HUES48 (cell line): ENCODE data around the gene RCC1.
A peak's percentile ranks its signal among the peaks of the same experiment; 100 is the strongest.
"Not testable (repeated sequence)": the region's sequence is repeated elsewhere in the genome, so short reads cannot be mapped to it uniquely, and the experiment has no call there.

Source experiments
- H3K27ac ChIP-seq: one replicate; pipeline ENCODE4 v1.7.0; 2013; ENCODE audit warnings: low read depth, low read length, inconsistent platforms
- H3K27me3 ChIP-seq: 2 replicates; pipeline ENCODE4 v1.6.1; 2013; ENCODE audit warnings: mild to moderate bottlenecking, low read length; ENCODE audit not compliant: control insufficient read depth, insufficient read depth
- H3K36me3 ChIP-seq: 2 replicates; pipeline ENCODE4 v1.6.1; 2013; ENCODE audit warnings: low read length; ENCODE audit not compliant: control insufficient read depth, insufficient read depth
- H3K4me1 ChIP-seq: 2 replicates; pipeline ENCODE4 v1.6.1; 2013; ENCODE audit warnings: mild to moderate bottlenecking, low read length; ENCODE audit not compliant: control insufficient read depth, insufficient read depth
- H3K4me3 ChIP-seq: 2 replicates; pipeline ENCODE4 v1.5.1; 2013; ENCODE audit warnings: mild to moderate bottlenecking, low read depth, low read length
- H3K9ac ChIP-seq: 2 replicates; pipeline ENCODE4 v1.6.1; 2013; ENCODE audit warnings: mild to moderate bottlenecking, low read depth, low read length, moderate library complexity
- H3K9me3 ChIP-seq: 2 replicates; pipeline ENCODE4 v1.6.1; 2013; ENCODE audit warnings: low read length; ENCODE audit not compliant: control insufficient read depth, insufficient read depth

RCC1 gene

GRCh38 chr1:28577738-28578536, 72.1 kb downstream of the RCC1 start:
- Histone ChIP-seq H3K27me3 (no peaks in the 10 kb centered on the region), H3K9ac (no peak overlapping the region), H3K27ac (peak overlapping the region; percentile 48), H3K4me1 (peaks cover 7% of the 10 kb centered on the region; the same call in 1 of the 2 replicates), H3K4me3 (no peak overlapping the region), H3K36me3 (peaks cover 64% of the 10 kb centered on the region), H3K9me3 (no peaks in the 10 kb centered on the region)

DNA sequence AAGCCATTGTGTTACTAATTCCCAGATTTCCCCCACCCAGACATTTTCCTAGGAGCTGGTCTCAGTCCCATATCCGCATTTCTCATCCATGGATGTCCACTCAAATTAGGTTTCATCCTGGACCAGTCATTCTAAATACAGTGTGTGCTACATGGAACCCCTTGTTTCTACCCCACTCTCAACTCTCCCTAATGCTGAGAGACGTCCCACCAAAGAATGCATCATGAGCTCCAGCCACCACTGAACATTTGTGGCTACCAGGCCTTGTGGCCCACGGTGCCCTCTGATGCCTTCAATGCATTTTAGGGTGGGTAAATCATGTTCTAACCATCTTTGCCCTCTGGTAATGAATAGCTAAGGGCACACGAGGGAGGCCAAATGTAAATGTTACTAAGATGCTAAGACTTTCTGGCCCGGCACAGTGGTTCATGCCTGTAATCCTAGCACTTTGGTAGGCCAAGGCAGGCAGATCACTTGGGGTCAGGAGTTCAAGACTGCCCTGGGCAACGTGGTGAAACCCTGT, 72.9 kb downstream of the RCC1 start:
- Histone ChIP-seq H3K4me3 (no peak overlapping the region), H3K9me3 (no peaks in the 10 kb centered on the region), H3K9ac (no peak overlapping the region), H3K36me3 (peaks cover 58% of the 10 kb centered on the region), H3K27me3 (no peaks in the 10 kb centered on the region), H3K27ac (peak overlapping the region; percentile 64), H3K4me1 (peaks cover 7% of the 10 kb centered on the region; the same call in 1 of the 2 replicates)

DNA sequence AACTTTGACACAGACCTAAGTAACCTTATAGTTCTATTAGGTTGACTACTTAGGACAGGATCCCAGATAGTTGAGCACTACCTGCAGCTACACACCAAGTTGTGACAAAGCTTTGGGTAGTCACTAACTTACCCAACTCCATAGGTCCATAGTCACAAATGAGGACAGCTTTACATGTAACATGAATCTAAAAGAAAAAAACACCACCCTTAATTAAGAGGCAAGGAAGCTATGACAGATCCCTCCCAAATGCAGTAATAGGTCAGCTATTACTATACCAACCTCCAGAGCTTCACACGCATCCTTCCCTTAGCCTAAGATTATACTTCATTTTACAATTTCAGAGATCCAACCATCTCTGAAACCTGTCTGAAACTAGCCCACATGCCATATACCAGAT, 73.6 kb downstream of the RCC1 start:
- Histone ChIP-seq H3K27ac (no peak overlapping the region), H3K4me1 (peaks cover 7% of the 10 kb centered on the region; the same call in 1 of the 2 replicates), H3K9ac (no peak overlapping the region), H3K36me3 (peaks cover 52% of the 10 kb centered on the region), H3K4me3 (peak overlapping the region; percentile 94), H3K27me3 (no peaks in the 10 kb centered on the region), H3K9me3 (no peaks in the 10 kb centered on the region)

DNA sequence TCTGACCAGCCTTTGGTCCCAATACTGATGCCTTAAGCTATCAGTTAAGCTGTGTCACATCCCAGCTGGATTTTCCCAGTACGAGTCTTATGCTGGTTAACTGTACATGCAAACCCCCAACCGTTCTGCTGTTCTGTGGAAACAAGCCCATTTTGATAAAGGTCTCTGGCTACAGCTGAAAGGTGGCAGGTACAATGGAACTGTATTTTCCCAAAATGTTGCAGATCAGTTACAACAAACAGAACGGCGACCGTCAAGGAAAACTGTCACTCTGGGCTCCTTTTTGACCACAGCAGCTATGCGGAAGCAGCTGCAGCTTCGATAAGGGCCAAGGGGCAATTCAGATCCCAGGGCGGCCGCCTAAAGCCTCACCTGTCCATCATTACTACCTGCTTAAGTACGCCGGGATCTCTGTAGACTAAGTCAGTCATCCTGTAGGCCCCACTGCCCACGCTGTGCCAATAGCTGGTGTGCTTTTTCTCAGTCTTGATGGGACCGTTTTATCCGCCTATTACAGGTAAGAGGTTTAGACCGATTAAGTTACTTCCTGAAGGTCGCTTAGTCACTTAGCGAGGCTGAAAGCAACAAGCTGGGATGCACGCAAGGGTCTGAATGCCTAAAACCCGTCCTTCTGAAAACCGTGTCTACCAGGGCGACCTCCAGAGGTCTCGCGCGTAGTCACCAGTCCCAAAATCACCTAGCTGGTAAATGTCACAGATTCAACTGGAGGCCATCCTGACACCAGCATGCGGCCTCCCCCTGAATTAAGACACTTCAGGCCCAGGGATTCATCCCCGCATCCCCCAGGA, 75.1 kb downstream of the RCC1 start:
- Histone ChIP-seq H3K4me3 (peak overlapping the region; percentile 94), H3K4me1 (peaks cover 7% of the 10 kb centered on the region; the same call in 1 of the 2 replicates), H3K27me3 (no peaks in the 10 kb centered on the region), H3K36me3 (peaks cover 44% of the 10 kb centered on the region), H3K9ac (peak overlapping the region; percentile 90), H3K9me3 (no peaks in the 10 kb centered on the region), H3K27ac (peak overlapping the region; percentile 92)

DNA sequence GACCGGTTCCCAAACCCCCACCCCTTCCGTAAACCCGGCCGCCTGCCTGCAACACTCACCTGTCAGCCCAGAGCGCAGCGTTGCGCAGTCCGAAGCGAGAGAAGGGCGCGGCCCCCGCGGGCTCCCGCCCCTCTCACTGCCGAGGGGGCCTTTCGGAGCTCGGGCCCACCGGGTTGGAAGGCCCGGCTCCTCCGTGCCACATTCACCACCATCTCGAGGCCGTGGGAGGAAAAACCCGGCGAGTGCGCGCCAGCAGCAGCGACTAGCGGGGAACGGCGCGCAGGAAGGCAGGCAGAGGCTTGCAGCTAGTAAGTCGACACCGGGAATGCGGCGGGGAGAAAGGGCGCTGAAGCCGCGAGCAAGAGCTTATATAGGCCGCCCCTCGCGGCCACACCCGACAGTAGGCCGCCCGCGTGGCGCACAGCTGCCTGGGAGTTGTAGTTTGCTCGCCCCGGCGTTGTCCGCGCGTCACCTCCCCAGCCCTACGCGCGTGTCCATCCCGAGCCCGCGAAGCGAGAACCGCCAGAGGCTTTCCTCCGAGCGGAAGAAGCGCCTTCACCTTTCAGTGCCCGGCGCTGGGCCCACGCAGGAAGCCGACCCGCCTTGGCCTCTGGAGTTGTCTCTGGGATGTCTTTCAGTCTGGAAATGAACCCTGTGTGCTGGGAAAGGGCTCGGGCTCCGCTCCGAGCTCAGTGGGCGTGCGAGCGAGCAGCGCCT, 75.8 kb downstream of the RCC1 start:
- H3K4me3 ChIP-seq: peak overlapping the region; percentile 94
- H3K9me3 ChIP-seq: no peaks in the 10 kb centered on the region
- H3K9ac ChIP-seq: peak overlapping the region; percentile 90
- no peaks in the 10 kb centered on the region for H3K27me3 ChIP-seq
- H3K27ac ChIP-seq: peak overlapping the region; percentile 92
- H3K36me3 ChIP-seq: peaks cover 44% of the 10 kb centered on the region
- peaks cover 7% of the 10 kb centered on the region; the same call in 1 of the 2 replicates for H3K4me1 ChIP-seq

DNA sequence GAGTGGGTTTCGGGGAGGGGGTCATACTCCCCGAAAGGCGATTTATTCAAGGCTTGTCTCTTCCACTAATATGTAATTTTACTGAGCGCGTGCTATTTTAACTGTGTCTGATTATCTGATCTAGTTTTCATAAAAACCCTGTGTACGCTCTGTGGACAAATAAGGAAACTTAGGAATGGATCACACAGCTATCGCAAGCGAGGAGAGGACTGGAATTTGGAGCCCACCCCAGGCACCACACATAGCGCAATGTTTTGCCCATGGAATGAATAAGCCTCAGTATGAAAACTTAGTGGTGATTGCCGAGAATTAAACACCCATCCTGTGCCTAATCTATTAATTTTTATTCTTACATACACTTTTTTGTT, 76.4 kb downstream of the RCC1 start:
- peaks cover 38% of the 10 kb centered on the region for H3K36me3 ChIP-seq
- H3K9me3 ChIP-seq: no peaks in the 10 kb centered on the region
- peak overlapping the region; percentile 92 for H3K27ac ChIP-seq
- no peaks in the 10 kb centered on the region for H3K27me3 ChIP-seq
- peak overlapping the region; percentile 94 for H3K4me3 ChIP-seq
- H3K9ac ChIP-seq: peak overlapping the region; percentile 81
- H3K4me1 ChIP-seq: peaks cover 7% of the 10 kb centered on the region; the same call in 1 of the 2 replicates

DNA sequence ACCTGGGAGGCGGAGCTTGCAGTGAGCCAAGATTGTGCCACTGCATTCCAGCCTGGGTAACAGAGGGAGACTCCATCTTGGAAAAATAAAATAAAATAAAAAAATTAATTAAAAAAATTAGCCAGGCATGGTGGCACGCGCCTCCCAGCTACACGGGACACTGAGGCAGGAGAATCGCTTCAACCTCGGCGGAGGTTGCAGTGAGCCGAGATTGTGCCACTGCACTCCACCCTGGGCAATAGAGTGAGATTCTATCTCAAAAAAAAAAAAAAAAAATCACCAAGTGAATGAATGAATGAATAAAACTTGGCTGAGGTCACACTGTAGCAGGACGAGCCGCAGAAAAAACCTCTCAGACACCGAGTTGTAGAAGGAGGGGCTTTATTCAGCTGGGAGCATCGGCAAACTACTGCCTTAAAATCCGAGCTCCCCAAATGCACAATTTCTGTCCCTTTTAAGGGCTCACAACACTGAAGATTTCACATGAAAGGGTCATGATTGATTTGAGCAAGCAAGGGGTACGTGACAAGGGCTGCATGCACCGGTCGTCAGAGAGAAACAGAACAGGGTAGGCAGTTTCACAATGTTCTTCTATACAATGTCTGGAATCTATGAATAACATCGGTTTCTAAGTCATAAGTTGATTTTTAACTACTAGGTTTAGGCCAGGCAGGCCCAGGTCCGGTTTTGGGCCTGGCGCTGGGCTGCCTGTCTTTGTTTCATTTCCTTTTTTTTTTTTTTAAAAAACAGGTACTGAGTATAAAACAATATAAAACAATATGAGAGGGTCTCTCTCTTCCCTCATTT, 80.9 kb downstream of the RCC1 start:
- H3K4me1 ChIP-seq: not testable (repeated sequence)

More for the DNA sequence above, 80.9 kb downstream of the RCC1 start:
- H3K9ac ChIP-seq, H3K27ac ChIP-seq, H3K36me3 ChIP-seq, H3K4me3 ChIP-seq, H3K27me3 ChIP-seq, H3K9me3 ChIP-seq: not testable (repeated sequence)
